Measurements from ENCODE around the gene DPYD.

DNA sequence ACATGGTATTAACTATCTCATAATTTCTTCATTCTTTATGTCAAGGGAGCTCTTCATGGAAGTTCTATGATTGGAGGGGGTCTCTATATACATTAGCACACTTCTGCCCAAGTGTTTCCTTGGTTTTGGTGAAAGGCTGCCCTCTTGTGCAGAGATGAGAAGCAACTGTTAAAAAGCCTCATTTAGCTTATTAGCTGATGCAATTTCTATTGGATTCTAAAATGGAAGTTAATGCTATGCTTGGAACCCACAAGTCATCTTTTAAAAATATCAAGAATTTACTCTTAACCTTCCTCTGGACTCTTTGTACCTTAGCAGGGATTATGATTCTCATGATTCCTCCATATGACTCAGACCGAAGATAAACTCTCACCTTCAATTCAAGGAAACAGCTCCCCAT, 870.3 kb downstream of the DPYD start:
- TF ChIP-seq, protein P1, sequence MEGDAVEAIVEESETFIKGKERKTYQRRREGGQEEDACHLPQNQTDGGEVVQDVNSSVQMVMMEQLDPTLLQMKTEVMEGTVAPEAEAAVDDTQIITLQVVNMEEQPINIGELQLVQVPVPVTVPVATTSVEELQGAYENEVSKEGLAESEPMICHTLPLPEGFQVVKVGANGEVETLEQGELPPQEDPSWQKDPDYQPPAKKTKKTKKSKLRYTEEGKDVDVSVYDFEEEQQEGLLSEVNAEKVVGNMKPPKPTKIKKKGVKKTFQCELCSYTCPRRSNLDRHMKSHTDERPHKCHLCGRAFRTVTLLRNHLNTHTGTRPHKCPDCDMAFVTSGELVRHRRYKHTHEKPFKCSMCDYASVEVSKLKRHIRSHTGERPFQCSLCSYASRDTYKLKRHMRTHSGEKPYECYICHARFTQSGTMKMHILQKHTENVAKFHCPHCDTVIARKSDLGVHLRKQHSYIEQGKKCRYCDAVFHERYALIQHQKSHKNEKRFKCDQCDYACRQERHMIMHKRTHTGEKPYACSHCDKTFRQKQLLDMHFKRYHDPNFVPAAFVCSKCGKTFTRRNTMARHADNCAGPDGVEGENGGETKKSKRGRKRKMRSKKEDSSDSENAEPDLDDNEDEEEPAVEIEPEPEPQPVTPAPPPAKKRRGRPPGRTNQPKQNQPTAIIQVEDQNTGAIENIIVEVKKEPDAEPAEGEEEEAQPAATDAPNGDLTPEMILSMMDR (IDR thresholded peaks at IDR 0.05): no peak
- TF ChIP-seq EP300 (IDR thresholded peaks at IDR 0.05): no peak
- no peak for TF ChIP-seq POLR2A (IDR thresholded peaks at IDR 0.05)

Data from ovary (tissue), 3 donors.